ENCODE measurements around the gene CD160. TPM values are rescaled to one million over a fixed set of nuclear protein-coding genes. Genes with fewer than 3 reads are reported as not detected.
A peak's percentile ranks its signal among the peaks of the same experiment; 100 is the strongest.

CD160 gene
- total and polyA plus RNA-seq, 2 of the 13 experiments (the other 11 are each of a cell fraction or from before 2014, with no cell fraction given) = 0.09 TPM; not detected in 1

GRCh38 chr1:145707183-145707867 is 12.0 kb upstream of the CD160 start, which contains the start of gene PDZK1 (continued):
- TF ChIP-seq ZBTB37 (CRISPR knock-in tag; IDR thresholded peaks at IDR 0.05) (peak; percentile 45; the same call in 1 of the 2 replicates), SOX13 (IDR thresholded peaks at IDR 0.05) (no peak), SOX13 (CRISPR knock-in tag; conservative IDR thresholded peaks at IDR 0.05 in 1 of 2, IDR thresholded peaks at IDR 0.05 in 1 of 2) (0 out of 4 replicates have a peak, but pooled peaks of 1 of the 2 experiments have one; percentile 45), KMT2A (CRISPR knock-in tag; IDR thresholded peaks at IDR 0.05) (0 out of 2 replicates have a peak, but pooled peaks have one; percentile 42), FOXA1 (IDR thresholded peaks at IDR 0.05) (no peak), FOXA1 (CRISPR knock-in tag; IDR thresholded peaks at IDR 0.05) (no peak), SOX6 (IDR thresholded peaks at IDR 0.05) (no peak), SOX6 (CRISPR knock-in tag; IDR thresholded peaks at IDR 0.05) (0 out of 2 replicates have a peak, but pooled peaks have one; percentile 67), THRA (CRISPR knock-in tag; IDR thresholded peaks at IDR 0.05; ENCODE audit: borderline replicate concordance) (peak; percentile 22; the same call in 1 of the 2 replicates), ZEB1 (IDR thresholded peaks at IDR 0.05; ENCODE audit: insufficient replicate concordance, low read depth) (peak; percentile 74), ZNF281 (CRISPR knock-in tag; IDR thresholded peaks at IDR 0.05; ENCODE audit: borderline replicate concordance) (peak; percentile 12; the same call in 1 of the 2 replicates), ARID4A (CRISPR knock-in tag; IDR thresholded peaks at IDR 0.05; ENCODE audit: borderline replicate concordance) (peak; percentile 73; the same call in 1 of the 2 replicates), PITX1 (CRISPR knock-in tag; IDR thresholded peaks at IDR 0.05) (peak; percentile 25; the same call in 1 of the 2 replicates), PHF20 (CRISPR knock-in tag; IDR thresholded peaks at IDR 0.05) (peak; percentile 43; the same call in 1 of the 2 replicates), ZNF331 (CRISPR knock-in tag; IDR thresholded peaks at IDR 0.05) (peak; percentile 67; the same call in 1 of the 2 replicates), SP4 (CRISPR knock-in tag; IDR thresholded peaks at IDR 0.05) (no peak), ZNF430 (CRISPR knock-in tag; IDR thresholded peaks at IDR 0.05) (no peak), MED13 (CRISPR knock-in tag; IDR thresholded peaks at IDR 0.05) (0 out of 2 replicates have a peak, but pooled peaks have one; percentile 47), ZFP1 (CRISPR knock-in tag; IDR thresholded peaks at IDR 0.05) (peak; percentile 44; the same call in 1 of the 2 replicates)
